Left lung (tissue), 10 donors: ENCODE measurements around the gene SLC5A8. TPM values are rescaled to one million over a fixed set of nuclear protein-coding genes. Genes with fewer than 3 reads are reported as not detected.

Source experiments
- ATAC-seq: fragments of 200-7000 bp; cut with Tn5 transposase; one replicate; pipeline ENCODE4 v1.9.1; 2020; ENCODE audit warnings: moderate library complexity
- DNase-seq, 4 donors: peaks; one replicate each; pipeline ENCODE4 v3.0.0-alpha.2; 2013 to 2020
- H3K27ac ChIP-seq, 2 donors: fragments of 200-600 bp; sonication (generic) in 1 of 2; one replicate each; pipeline versions ENCODE4 v1.5.0 to v1.8.0; 2020 to 2021
- H3K27me3 ChIP-seq, 2 donors: fragments of 200-600 bp; sonication (generic) in 1 of 2; one replicate each; pipeline versions ENCODE4 v1.5.0 to v1.8.0; 2020 to 2021
- H3K36me3 ChIP-seq, 2 donors: fragments of 200-600 bp; sonication (generic) in 1 of 2; one replicate each; pipeline versions ENCODE4 v1.5.0 to v1.8.0; 2020 to 2021
- H3K4me1 ChIP-seq, 2 donors: fragments of 200-600 bp; one replicate each; pipeline ENCODE4 v1.8.0; 2021
- H3K4me3 ChIP-seq, 2 donors: fragments of 200-600 bp; sonication (generic) in 1 of 2; one replicate each; pipeline versions ENCODE4 v1.5.0 to v1.8.0; 2020 to 2021; ENCODE audit warnings: mild to moderate bottlenecking in 1 of 2
- H3K9me3 ChIP-seq, 2 donors: fragments of 200-600 bp; sonication (generic) in 1 of 2; one replicate each; pipeline versions ENCODE4 v1.5.0 to v1.8.0; 2020 to 2021
- intact Hi-C, 2 donors: fragments of 100-400 bp; cut with DNase I; formaldehyde crosslinking; loops; one replicate each; pipeline versions ENCODE4 v1.11.2 to v1.14.2; 2022
- polyA plus RNA-seq, 6 donors: library from polyadenylated mRNA; unstranded; fragments of 120-200 nt; gene quantifications; one replicate each; pipeline ENCODE4 v1.2.1, GENCODE V29; 2013; ENCODE audit not compliant: insufficient read length in 6 of 6
- total RNA-seq, 2 donors: library from RNA; stranded (reverse); fragmentation: NEBNext Ultra II Directional; extraction: Animal tissue kit (Norgen Biotek cat#: 25700); gene quantifications; one replicate each; pipeline ENCODE4 v1.2.1, GENCODE V29; 2021
- TF ChIP-seq, protein P1 (sequence below), 2 donors: fragments of 200-600 bp; sonication (generic) in 1 of 2; IDR thresholded peaks; one replicate each; pipeline versions ENCODE4 v1.5.0 to v1.8.0; 2021; ENCODE audit warnings: antibody characterized with exemption in 2 of 2
- donor health status: DM: no; HTN: yes; CAD: no.
- donor health status: DM: no; HTN: no; CAD: no.

The SLC5A8 gene
- total and polyA plus RNA-seq, 8 donors, result 0.04 to 5.5 (median 0.17) TPM; not detected in 2

DNA sequence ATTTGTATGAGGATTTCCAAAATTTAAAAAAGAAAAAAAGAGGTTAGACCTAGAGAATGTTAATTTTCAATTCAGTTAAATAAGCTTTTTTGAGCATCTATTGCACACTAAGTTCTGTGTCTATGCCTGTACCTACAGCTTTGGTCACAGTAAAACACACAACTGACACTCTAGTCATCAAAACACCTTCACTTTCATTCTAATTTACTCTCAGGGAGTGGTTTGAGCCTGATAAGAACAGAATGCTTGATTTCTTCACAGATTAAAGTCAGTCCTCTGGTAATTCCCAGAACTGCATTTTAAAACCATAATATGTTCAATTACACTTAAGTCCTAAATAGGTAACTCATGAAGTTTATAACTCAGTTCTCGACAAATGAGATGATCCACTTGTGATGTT is 9.2 kb downstream of the SLC5A8 start:
- ATAC-seq, result peak; percentile 67
- intact Hi-C loops, result no loop called here

DNA sequence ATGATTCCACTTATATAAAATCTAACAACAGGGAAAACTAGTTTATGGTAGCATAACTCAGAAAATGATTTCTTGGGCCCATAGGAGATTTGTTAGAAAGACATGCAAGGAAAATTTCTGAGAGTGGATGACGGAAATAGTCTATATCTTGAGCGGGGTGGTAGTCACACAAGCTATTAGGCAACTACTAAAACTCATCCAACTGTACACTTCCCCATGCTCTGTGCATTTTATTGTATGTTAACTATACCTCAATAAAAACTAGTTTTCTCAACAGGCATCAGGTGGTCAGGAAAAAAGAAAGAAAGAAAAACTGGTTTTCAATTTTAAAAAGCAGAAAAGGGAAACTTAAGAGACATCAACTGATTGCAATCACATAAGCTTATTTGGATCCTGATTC is 9.9 kb downstream of the SLC5A8 start:
- Histone ChIP-seq H3K9me3 (no peaks in the 10 kb centered on the region), H3K36me3 (no peaks in the 10 kb centered on the region), H3K27ac (no peak overlapping the region), H3K27me3 (no peaks in the 10 kb centered on the region), H3K4me3 (no peak overlapping the region), H3K4me1 (no peaks in the 10 kb centered on the region)
- DNase-seq (no peak), ATAC-seq (no peak)
- intact Hi-C loops, result no loop called here
- TF ChIP-seq, protein P1, sequence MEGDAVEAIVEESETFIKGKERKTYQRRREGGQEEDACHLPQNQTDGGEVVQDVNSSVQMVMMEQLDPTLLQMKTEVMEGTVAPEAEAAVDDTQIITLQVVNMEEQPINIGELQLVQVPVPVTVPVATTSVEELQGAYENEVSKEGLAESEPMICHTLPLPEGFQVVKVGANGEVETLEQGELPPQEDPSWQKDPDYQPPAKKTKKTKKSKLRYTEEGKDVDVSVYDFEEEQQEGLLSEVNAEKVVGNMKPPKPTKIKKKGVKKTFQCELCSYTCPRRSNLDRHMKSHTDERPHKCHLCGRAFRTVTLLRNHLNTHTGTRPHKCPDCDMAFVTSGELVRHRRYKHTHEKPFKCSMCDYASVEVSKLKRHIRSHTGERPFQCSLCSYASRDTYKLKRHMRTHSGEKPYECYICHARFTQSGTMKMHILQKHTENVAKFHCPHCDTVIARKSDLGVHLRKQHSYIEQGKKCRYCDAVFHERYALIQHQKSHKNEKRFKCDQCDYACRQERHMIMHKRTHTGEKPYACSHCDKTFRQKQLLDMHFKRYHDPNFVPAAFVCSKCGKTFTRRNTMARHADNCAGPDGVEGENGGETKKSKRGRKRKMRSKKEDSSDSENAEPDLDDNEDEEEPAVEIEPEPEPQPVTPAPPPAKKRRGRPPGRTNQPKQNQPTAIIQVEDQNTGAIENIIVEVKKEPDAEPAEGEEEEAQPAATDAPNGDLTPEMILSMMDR (IDR thresholded peaks at IDR 0.05), result no peak

More for the DNA sequence above, 9.2 kb downstream of the SLC5A8 start:
- Histone ChIP-seq H3K4me3 (no peak overlapping the region), H3K27ac (no peak overlapping the region), H3K36me3 (no peaks in the 10 kb centered on the region), H3K9me3 (no peaks in the 10 kb centered on the region), H3K27me3 (no peaks in the 10 kb centered on the region), H3K4me1 (no peaks in the 10 kb centered on the region)
- TF ChIP-seq, protein P1 (IDR thresholded peaks at IDR 0.05), result no peak
- DNase-seq, result no peak

DNA sequence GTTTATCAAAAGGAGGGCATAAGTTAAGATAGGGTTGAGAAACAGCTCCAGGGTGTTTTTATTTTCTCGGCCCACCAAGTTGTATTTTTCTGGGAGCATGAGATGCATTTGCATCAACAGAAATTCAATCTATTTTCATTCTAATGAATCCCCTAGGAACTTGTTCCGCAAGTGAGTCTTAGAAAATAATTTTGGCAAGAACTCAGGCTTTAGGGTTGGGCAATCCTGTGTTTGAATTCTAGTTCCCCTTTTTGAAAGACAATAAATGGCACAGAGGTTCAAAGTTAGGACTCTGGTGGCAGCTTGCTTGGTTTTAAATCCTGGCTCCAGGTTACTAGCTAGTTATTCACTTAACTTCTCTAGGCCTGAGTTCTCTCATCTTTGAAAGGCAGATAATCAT is 23.7 kb downstream of the SLC5A8 start:
- no peak for DNase-seq
- H3K36me3 ChIP-seq, result no peaks in the 10 kb centered on the region
- TF ChIP-seq, protein P1 (IDR thresholded peaks at IDR 0.05), result no peak

DNA sequence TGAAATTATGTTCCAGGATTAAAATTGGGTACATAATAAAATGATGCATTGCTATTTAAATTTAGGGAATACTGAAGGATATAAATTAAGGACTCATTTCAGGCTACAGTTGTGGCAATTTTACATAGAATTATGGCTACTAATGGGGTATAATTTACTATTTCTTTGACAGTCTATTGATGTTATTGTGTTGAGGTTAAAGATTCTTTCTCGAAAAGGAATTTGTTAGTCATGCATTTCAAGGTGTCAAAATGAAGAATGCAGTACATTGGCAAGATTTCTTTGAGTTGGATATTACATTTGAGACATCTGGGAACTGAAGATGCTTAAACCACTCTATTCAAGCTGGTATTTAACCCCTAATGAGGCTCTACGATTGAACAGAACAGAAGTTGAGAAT is 28.3 kb downstream of the SLC5A8 start:
- TF ChIP-seq, protein P1 (IDR thresholded peaks at IDR 0.05), result no peak
- no peak for ATAC-seq
- DNase-seq, result no peak

More for the DNA sequence above, 23.7 kb downstream of the SLC5A8 start:
- intact Hi-C loops, result no loop called here
- H3K9me3 ChIP-seq, result no peaks in the 10 kb centered on the region
- no peak for ATAC-seq
- H3K4me1 ChIP-seq, result no peaks in the 10 kb centered on the region
- no peaks in the 10 kb centered on the region for H3K27me3 ChIP-seq
- H3K27ac ChIP-seq, result no peak overlapping the region
- H3K4me3 ChIP-seq, result no peak overlapping the region

DNA sequence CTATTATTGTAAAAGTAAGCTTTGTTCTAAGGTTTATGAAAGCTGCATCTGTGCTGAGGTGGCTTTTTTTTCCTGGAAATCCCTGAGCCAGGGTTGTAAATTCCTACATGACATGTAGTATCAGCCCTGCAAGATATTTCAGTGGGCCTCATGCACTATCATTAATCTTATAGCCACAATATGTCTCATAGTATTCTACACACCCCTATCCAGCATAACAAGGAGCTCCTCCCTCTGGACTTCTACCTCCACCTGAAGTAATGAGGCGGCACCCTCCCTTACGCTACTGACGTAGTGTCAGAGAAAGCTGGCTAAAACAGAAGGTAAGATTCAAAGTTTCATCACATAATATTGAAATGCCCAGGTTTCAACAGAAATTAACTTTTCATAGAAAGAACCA is 35.5 kb downstream of the SLC5A8 start:
- no peak overlapping the region for H3K4me3 ChIP-seq
- H3K9me3 ChIP-seq, result no peaks in the 10 kb centered on the region
- TF ChIP-seq, protein P1 (IDR thresholded peaks at IDR 0.05), result no peak
- H3K4me1 ChIP-seq, result no peaks in the 10 kb centered on the region
- intact Hi-C loops, result no loop called here
- no peaks in the 10 kb centered on the region for H3K36me3 ChIP-seq
- no peak overlapping the region for H3K27ac ChIP-seq
- ATAC-seq (no peak), DNase-seq (no peak)
- H3K27me3 ChIP-seq, result no peaks in the 10 kb centered on the region

More for the DNA sequence above, 28.3 kb downstream of the SLC5A8 start:
- H3K27ac ChIP-seq, result no peak overlapping the region
- no peaks in the 10 kb centered on the region for H3K4me1 ChIP-seq
- intact Hi-C loops, result no loop called here
- H3K27me3 ChIP-seq, result no peaks in the 10 kb centered on the region
- H3K9me3 ChIP-seq, result no peaks in the 10 kb centered on the region
- no peaks in the 10 kb centered on the region for H3K36me3 ChIP-seq
- H3K4me3 ChIP-seq, result no peak overlapping the region
